ENCODE results near the gene SLC27A1. TPM values are rescaled to one million over a fixed set of nuclear protein-coding genes. Genes with fewer than 3 reads are reported as not detected.

The SLC27A1 gene
- total RNA-seq, 1 experiment from 2014 or later: 8.6 TPM

- TF ChIP-seq ZNF281 (CRISPR knock-in tag; IDR thresholded peaks at IDR 0.05) (no peak), PRRX2 (CRISPR knock-in tag; IDR thresholded peaks at IDR 0.05) (no peak), JAZF1 (CRISPR knock-in tag; IDR thresholded peaks at IDR 0.05) (no peak)
These were observed 49.6 kb downstream of the SLC27A1 start (continued) for GRCh38 chr19:17519967-17520366.

- Mint-ChIP-seq H3K27ac (no peak overlapping the region), H3K27me3 (ENCODE audit: low read depth) (peaks cover 10% of the 10 kb centered on the region; the same call in 1 of the 2 replicates), H3K36me3 (peaks cover 21% of the 10 kb centered on the region), H3K4me3 (no peak overlapping the region), H3K9me3 (peaks cover 10% of the 10 kb centered on the region), H3K4me1 (peaks cover 4% of the 10 kb centered on the region; the same call in 1 of the 2 replicates)
- POLR2A ChIA-PET: no interaction called here
- no peak for TF ChIP-seq HMGA2 (CRISPR knock-in tag; IDR thresholded peaks at IDR 0.05)
- ATAC-seq (no peak), DNase-seq (ENCODE audit: low spot score) (no peak)
- CTCF ChIA-PET: interaction anchor here (1.0 to 2.5 kb wide), 3 partner anchors 9 to 85 kb away, joined by 3 to 9 read pairs (median 3); partner anchors contain the start of gene PGLS
These were observed 50.5 kb downstream of the SLC27A1 start for GRCh38 chr19:17520865-17521264.

GRCh38 chr19:17522988-17523872 lies 52.9 kb downstream of the SLC27A1 start:
- no peak for DNase-seq (ENCODE audit: low spot score)
- Mint-ChIP-seq H3K4me1 (peaks cover 4% of the 10 kb centered on the region; the same call in 1 of the 2 replicates), H3K27me3 (ENCODE audit: low read depth) (peaks cover 10% of the 10 kb centered on the region; the same call in 1 of the 2 replicates), H3K9me3 (no peaks in the 10 kb centered on the region), H3K27ac (peak overlapping the region; percentile 45; the same call in 1 of the 2 replicates), H3K36me3 (peaks cover 4% of the 10 kb centered on the region), H3K4me3 (no peak overlapping the region)
- no peak for ATAC-seq
- no peak for TF ChIP-seq MYBL2 (CRISPR knock-in tag; IDR thresholded peaks at IDR 0.05)
- 0 out of 2 replicates have a peak, but pooled peaks have one; percentile 17 for TF ChIP-seq ETV6 (CRISPR knock-in tag; IDR thresholded peaks at IDR 0.05)
- no peak for TF ChIP-seq SOX15 (CRISPR knock-in tag; IDR thresholded peaks at IDR 0.05)
- no peak for TF ChIP-seq ZBTB43 (CRISPR knock-in tag; IDR thresholded peaks at IDR 0.05)
- TF ChIP-seq USF2 (CRISPR knock-in tag; IDR thresholded peaks at IDR 0.05): no peak
- 0 out of 2 replicates have a peak, but pooled peaks have one; percentile 26 for TF ChIP-seq MAX (CRISPR knock-in tag; IDR thresholded peaks at IDR 0.05)
- TF ChIP-seq MXD4 (CRISPR knock-in tag; IDR thresholded peaks at IDR 0.05; ENCODE audit: borderline replicate concordance): no peak
- ChIA-PET CTCF (interaction anchor here (0.8 kb wide), 1 partner anchor 12 kb away, joined by 4 read pairs; the partner anchor contains the start of gene PGLS), POLR2A (no interaction called here)

GRCh38 chr19:17524651-17525050 lies 54.3 kb downstream of the SLC27A1 start:
- CTCF ChIA-PET: no interaction called here

More at GRCh38 chr19:17524651-17525050, 54.3 kb downstream of the SLC27A1 start:
- Mint-ChIP-seq H3K9me3 (peaks cover 9% of the 10 kb centered on the region), H3K27ac (no peak overlapping the region), H3K4me3 (no peak overlapping the region), H3K27me3 (ENCODE audit: low read depth) (peaks cover 10% of the 10 kb centered on the region; the same call in 1 of the 2 replicates), H3K4me1 (peaks cover 4% of the 10 kb centered on the region; the same call in 1 of the 2 replicates), H3K36me3 (peaks cover 3% of the 10 kb centered on the region; the same call in 1 of the 2 replicates)
- TF ChIP-seq FOXK1 (CRISPR knock-in tag; IDR thresholded peaks at IDR 0.05): no peak
- TF ChIP-seq GTF2I (CRISPR knock-in tag; conservative IDR thresholded peaks at IDR 0.05): peak; percentile 95
- ATAC-seq: no peak
- DNase-seq (ENCODE audit: low spot score): no peak
- POLR2A ChIA-PET: interaction anchor here (0.7 kb wide), 1 partner anchor 81 kb away, joined by 3 read pairs; no protein-coding TSS in a partner anchor

Measured in WTC11 (cell line).